ENCODE results near the gene PAPOLA. TPM values are rescaled to one million over a fixed set of nuclear protein-coding genes. Genes with fewer than 3 reads are reported as not detected.
"Not testable (repeated sequence)": the region's sequence is repeated elsewhere in the genome, so short reads cannot be mapped to it uniquely, and the experiment has no call there.

Gene PAPOLA
- total RNA-seq, result 100 to 1,000 TPM; 167 to 216 TPM

DNA sequence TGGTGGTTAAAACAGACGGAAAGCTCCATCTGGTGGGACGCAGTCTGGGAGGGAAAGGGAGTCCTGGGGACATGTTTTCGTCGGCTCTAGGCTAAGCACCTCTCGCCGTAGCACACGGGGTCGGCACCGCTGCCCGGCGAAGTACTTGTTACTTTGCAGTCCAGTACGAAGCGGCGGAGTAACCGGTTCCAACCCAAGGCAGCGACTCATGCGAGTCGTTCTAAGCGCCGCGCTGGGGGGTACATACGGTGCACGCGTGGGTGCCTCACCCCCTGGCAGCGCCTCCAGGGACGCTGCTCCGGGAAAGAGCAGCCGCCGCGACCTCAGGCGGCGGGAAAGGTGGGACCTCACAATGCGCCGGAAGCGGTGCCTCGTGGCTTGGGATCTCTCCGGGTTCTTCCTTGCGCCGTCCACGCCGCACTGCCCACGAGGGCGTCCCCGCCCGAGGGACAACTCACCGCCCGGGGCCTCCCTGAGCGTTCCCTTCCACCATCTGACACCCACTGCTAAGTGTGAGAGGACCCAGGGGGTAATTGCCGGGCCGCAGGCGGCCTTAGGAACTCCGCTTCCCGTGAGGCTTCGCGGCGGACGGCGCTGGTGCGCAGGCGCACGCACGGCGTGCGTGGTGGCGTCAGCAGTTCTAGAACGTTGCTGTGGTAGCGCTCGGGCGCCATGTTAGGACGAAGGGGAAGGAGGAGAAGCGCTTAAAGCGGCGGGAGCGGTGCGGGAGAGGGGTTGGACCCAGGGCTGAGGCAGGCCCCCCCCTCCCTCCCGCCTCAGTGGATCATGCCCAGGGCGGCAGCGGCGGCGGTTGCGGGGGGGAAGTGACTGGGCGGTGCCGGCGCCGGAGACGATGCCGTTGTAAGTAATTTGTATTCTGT lies at the start of gene PAPOLA:
PAPOLA (plus strand) TSS at position 643 of the 881 bp plus-strand sequence; CDS start at position 854, 211 bp downstream.
- ATAC-seq, result peak; percentile 97
- peaks cover 9 to 22% of the 10 kb centered on the region in 2 donors for H3K27me3 Mint-ChIP-seq
- H3K27ac Mint-ChIP-seq, result peak within 1 kb of the TSS; percentile 94
- peak within 1 kb of the TSS; percentile 95 for H3K4me3 Mint-ChIP-seq
- peaks cover 10% of the 10 kb centered on the region for H3K36me3 Mint-ChIP-seq
- H3K4me1 Mint-ChIP-seq (ENCODE audit: low read depth in 2 of 2), result peaks cover 39 to 40% of the 10 kb centered on the region in 2 donors
- peak; percentile 95 for DNase-seq (ENCODE audit: low spot score)
- no peaks in the 10 kb centered on the region for H3K9me3 Mint-ChIP-seq

DNA sequence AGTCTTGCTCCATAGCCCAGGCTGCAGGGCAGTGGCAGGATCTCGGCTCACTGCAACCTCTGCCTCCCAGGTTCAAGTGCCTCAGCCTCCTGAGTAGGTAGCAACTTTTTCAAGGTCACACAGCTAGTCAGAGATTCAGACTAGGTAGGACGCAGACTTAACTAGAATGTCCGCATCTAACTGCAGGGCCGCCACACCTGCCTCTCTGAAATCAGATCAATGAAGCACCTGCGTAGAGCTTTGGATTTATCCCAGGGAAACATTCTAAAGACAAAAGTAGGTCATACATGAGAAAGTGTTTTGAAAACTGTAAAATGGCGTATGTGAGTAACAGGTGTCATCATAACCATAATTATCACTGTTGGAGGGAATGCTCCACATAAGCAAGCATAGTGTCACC lies 49.5 kb upstream of the PAPOLA start:
- Mint-ChIP-seq H3K36me3 (no peaks in the 10 kb centered on the region), H3K27ac (no peak overlapping the region), H3K4me1 (ENCODE audit: low read depth in 2 of 2) (no peaks in the 10 kb centered on the region), H3K9me3 (no peaks in the 10 kb centered on the region), H3K4me3 (no peak overlapping the region), H3K27me3 (peaks cover 4 to 14% of the 10 kb centered on the region in 2 donors)
- DNase-seq (ENCODE audit: low spot score) (no peak), ATAC-seq (no peak)

DNA sequence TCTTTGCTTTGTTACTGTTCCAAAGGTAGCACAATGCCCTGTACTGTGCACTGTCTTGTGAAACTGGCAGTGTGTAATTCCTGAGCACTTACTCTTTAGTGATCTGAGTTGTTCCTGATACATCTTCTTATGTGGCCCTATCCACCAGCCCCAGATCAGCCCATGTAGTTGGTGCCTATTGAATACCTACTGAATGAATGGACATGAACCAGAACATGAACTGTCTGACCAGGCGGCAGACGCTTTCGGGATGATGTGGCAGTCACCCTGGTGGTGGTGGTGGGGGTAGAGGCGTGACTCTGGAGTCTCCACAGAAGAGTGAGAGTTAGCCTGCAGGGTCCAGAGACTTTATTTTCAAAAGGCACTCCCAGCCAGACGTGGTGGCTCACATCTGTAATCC lies 46.6 kb upstream of the PAPOLA start:
- Mint-ChIP-seq H3K27me3 (peaks cover 12 to 19% of the 10 kb centered on the region in 2 donors), H3K27ac (no peak overlapping the region), H3K9me3 (no peaks in the 10 kb centered on the region), H3K36me3 (no peaks in the 10 kb centered on the region), H3K4me1 (ENCODE audit: low read depth in 2 of 2) (no peaks in the 10 kb centered on the region), H3K4me3 (no peak overlapping the region)
- no peak for DNase-seq (ENCODE audit: low spot score)
- peak; percentile 45 to 46 for ATAC-seq

DNA sequence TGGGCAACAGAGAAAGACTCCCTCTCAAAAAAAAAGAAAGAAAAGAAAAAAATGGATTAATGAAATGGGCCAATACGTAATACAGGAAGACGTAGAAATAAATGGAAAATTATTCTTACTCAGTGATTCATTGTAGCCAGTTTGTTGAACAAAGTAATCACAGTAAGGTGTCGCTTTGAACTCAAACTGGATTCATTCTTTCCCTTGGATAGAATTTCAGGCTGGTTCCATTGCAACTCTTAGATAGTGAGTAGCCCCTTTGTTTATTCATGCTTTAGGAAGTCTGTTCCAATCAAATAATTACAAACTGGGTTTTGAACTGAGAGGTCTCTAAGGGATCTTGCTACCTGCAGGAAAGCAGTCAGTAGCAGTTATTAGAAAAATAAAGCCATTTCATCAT lies 42.3 kb upstream of the PAPOLA start:
- ATAC-seq, result no peak
- Mint-ChIP-seq H3K27me3 (peaks cover 13% of the 10 kb centered on the region in 2 donors), H3K36me3 (no peaks in the 10 kb centered on the region), H3K27ac (no peak overlapping the region), H3K4me1 (ENCODE audit: low read depth in 2 of 2) (no peaks in the 10 kb centered on the region), H3K9me3 (no peaks in the 10 kb centered on the region), H3K4me3 (no peak overlapping the region)
- DNase-seq (ENCODE audit: low spot score), result no peak

DNA sequence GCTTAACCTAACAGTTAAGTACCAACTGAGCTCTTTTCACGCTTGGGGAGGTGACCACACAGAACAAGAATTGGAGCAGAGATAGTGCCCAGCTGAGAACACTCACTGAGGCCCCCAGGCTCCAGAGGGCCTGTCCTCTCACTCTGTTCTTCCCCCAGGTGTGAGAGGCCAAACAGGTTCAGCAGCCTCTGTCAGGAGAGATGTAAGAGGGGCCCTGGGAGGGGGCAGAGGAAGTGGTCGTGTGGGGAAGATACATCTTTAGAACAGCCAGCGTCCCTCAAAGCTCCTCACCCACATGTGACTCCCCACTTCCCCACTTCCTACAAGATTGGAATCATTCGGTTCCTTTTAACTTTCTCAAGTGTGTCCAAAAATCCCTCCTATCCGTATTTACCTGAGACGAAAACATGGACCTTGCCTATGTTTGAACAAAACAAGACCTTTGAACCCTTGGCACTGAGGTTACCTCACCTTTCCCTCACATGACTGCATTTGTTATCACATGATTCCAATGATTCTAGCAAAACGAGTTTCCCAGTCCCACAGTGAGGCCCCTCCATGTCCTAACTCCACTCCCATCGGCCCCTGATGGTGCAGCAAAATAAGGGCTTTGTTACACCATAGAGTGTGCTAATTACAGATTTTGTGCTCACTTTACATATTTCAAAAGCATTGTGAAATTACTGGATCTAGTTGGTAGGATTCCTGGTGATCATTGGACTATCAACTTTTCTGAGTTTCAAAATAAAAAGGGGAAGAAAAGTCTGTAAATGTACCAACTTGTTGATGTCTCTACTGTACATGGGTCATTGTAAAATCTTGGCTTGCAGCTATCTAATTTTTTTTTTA lies 40.0 kb upstream of the PAPOLA start:
- no peak overlapping the region for H3K4me3 Mint-ChIP-seq
- H3K27me3 Mint-ChIP-seq, result peaks cover 7 to 10% of the 10 kb centered on the region in 2 donors
- DNase-seq (ENCODE audit: low spot score) (no peak), ATAC-seq (no peak)
- no peaks in the 10 kb centered on the region for H3K36me3 Mint-ChIP-seq
- H3K27ac Mint-ChIP-seq, result no peak overlapping the region
- H3K4me1 Mint-ChIP-seq (ENCODE audit: low read depth in 2 of 2), result no peaks in the 10 kb centered on the region
- H3K9me3 Mint-ChIP-seq, result no peaks in the 10 kb centered on the region

DNA sequence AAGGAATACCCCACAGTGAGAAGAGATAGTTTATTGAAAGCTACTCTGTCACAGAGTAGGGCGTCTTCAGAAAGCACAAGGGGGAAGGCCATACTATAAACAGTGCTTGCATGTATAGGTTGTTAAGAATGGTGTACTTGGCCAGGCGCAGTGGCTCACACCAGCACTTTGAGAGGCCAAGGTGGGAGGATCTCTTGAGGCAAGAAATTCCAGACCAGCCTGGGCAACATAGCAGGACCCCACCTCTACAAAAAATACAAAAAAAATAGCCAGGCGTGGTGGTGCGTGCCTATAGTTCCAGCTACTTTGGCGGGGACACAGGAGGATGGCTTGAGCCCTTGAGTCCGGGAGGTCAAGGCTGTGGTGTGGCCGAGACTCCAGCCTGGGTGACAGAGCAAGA lies 38.0 kb upstream of the PAPOLA start:
- DNase-seq (ENCODE audit: low spot score), result no peak
- Mint-ChIP-seq H3K9me3 (no peaks in the 10 kb centered on the region), H3K36me3 (no peaks in the 10 kb centered on the region), H3K27ac (no peak overlapping the region), H3K4me3 (no peak overlapping the region), H3K27me3 (peaks cover 0 to 6% of the 10 kb centered on the region in 2 donors), H3K4me1 (ENCODE audit: low read depth in 2 of 2) (no peaks in the 10 kb centered on the region)
- no peak for ATAC-seq

DNA sequence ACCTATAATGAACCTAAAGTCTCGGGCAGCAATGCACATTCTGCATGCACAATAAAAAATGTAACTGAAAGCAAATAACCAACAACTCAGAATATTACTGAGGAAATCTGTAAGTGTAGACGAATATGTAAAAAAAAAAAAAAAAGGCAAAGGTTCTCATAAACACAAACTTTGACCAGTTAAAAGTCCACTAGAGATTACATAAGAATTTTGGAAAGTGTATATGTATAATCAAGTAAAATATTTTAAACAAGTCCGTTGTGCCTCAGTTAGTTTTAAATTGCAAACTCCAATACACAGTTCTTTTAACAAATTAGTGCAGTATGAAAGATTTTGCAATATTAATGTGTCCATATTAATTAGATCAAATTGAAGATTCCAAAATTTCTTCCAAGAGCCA lies 35.3 kb upstream of the PAPOLA start:
- no peak overlapping the region for H3K4me3 Mint-ChIP-seq
- DNase-seq (ENCODE audit: low spot score), result no peak
- no peaks in the 10 kb centered on the region for H3K4me1 Mint-ChIP-seq (ENCODE audit: low read depth in 2 of 2)
- H3K27me3 Mint-ChIP-seq, result peaks cover 2 to 3% of the 10 kb centered on the region in 2 donors
- no peaks in the 10 kb centered on the region for H3K36me3 Mint-ChIP-seq
- no peak overlapping the region for H3K27ac Mint-ChIP-seq
- H3K9me3 Mint-ChIP-seq, result no peaks in the 10 kb centered on the region
- no peak for ATAC-seq

DNA sequence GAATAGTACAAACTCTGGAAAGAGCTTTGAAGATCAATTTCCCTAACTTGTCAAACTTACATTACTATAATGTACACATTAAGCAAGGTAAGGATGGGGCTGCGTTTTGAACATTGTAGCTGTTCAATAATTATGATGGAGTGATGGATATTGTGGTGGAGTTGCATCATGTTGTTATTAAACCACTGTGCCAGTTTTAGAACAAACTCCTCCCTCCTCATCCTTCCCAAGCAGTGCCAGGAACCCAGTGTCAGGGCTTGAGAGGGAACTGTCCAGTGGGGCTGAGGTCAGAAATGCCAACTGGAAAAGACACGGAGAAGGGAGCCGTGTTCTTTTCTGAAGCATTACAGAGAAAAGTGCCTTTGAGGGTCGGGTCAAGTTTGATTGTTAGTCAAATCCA lies 31.9 kb upstream of the PAPOLA start:
- no peak for DNase-seq (ENCODE audit: low spot score)
- H3K9me3 Mint-ChIP-seq, result no peaks in the 10 kb centered on the region
- H3K27ac Mint-ChIP-seq, result no peak overlapping the region
- no peaks in the 10 kb centered on the region for H3K36me3 Mint-ChIP-seq
- H3K4me1 Mint-ChIP-seq (ENCODE audit: low read depth in 2 of 2), result no peaks in the 10 kb centered on the region
- H3K27me3 Mint-ChIP-seq, result peaks cover 12 to 18% of the 10 kb centered on the region in 2 donors
- no peak overlapping the region for H3K4me3 Mint-ChIP-seq
- ATAC-seq, result no peak

DNA sequence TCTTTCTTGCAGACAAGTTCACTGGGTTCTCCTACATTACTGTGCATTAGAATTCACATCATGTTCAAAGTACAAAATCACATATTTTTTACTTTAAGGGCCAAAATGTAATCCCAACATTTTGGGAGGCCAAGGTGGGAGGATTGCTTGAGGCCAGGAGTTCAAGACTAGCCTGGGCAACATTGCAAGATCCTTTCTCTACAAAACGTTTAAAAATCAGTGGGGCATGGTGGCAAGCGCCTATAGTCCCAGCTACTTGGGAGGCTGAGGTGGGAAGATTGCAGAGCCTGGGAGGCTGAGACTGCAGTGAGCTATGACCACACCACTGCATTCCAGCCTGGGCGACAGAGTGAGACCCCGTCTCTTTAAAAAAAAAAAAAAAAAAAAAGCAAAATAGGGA lies 31.2 kb upstream of the PAPOLA start:
- H3K36me3 Mint-ChIP-seq; ATAC-seq; H3K9me3 Mint-ChIP-seq; H3K4me3 Mint-ChIP-seq; H3K27ac Mint-ChIP-seq; H3K4me1 Mint-ChIP-seq (ENCODE audit: low read depth in 2 of 2); DNase-seq (ENCODE audit: low spot score): not testable (repeated sequence)
- H3K27me3 Mint-ChIP-seq, result peaks cover 13 to 18% of the 10 kb centered on the region in 2 donors

DNA sequence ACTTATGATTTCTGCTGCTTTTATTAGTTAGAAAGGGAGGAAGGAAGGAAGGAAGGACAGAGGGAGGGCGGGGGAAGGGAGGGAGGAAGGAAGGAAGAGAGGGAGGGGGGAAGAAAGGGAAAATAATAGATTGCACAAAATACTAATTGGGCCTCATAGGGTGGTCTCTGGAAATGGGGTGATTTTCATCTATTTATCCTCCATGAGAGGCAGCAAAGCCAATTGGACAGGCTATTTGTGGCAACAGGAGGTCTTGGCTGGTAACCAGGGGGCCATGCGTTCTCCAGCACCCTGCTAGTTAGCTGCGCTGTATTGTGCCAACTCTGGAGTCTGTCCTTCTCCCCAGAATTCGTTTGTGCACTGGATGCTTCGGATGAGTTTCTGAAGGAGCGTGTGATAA lies 24.1 kb upstream of the PAPOLA start:
- Mint-ChIP-seq H3K27ac (no peak overlapping the region), H3K36me3 (no peaks in the 10 kb centered on the region), H3K9me3 (no peaks in the 10 kb centered on the region), H3K4me3 (no peak overlapping the region), H3K27me3 (peaks cover 13% of the 10 kb centered on the region in 2 donors), H3K4me1 (ENCODE audit: low read depth in 2 of 2) (no peaks in the 10 kb centered on the region)
- DNase-seq (ENCODE audit: low spot score), result no peak
- ATAC-seq, result no peak

DNA sequence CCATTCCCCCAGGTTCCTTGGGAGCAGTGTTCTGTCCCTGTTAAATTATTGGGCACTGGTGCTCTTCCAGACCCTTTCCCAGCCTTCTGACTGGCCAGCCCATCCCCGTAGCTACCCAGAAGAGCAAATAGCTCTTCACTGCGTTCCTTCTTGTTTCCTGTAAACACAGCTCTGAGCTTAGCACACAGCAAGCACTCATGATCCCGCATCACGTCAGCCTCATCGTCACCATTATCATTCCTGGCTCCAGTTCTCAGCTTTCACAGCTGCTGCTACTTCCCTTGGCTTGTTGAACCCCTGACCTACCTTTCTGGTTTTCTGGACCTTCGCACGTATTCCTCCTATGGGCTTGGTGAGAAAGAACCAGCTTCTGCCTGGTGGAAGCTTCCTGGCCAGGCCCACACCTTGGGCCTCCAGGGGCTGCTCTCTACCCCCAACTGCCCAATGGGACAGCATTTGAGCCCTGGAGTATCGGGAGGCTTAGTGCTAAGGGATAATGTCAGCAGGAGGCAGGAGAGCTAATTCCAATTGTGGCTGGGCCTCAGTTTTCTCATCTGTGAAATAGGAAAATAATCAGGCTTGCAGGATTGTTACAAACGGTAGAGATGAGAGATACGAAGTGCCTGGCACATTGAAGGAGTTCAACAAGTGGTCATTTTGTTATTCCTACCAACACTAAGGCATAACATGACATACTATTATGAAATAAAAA lies 22.6 kb upstream of the PAPOLA start:
- ATAC-seq, result no peak

DNA sequence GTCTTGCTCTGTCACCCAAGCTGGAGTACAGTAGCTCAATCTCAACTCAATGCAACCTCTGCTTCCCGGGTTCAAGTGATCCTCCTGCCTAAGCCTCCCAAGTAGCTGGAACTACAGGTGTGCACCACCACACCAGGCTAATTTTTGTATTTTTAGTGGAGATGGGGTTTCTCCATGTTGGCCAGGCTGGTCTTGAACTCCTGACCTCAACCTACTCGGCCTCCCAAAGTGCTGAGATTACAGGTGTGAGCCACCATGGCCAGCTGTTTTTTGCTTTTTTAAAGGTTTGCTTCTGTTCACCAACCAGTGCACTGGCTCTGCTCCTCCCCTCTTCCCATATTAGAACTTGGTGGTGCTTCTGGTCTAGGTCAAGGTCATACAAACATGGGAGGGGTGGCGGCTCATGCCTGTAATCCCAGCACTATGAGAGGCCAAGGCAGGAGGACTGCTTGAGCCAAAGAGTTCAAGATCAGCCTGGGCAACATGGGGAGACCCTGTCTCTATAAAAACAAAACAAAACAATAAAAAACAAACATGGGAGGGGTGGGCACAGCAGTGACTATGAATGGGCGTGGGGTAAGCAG lies 20.4 kb upstream of the PAPOLA start:
- no peaks in the 10 kb centered on the region for H3K4me1 Mint-ChIP-seq (ENCODE audit: low read depth in 2 of 2)
- H3K27me3 Mint-ChIP-seq, result peaks cover 12 to 22% of the 10 kb centered on the region in 2 donors
- H3K27ac Mint-ChIP-seq, result no peak overlapping the region
- no peak overlapping the region for H3K4me3 Mint-ChIP-seq
- H3K9me3 Mint-ChIP-seq, result no peaks in the 10 kb centered on the region
- no peaks in the 10 kb centered on the region for H3K36me3 Mint-ChIP-seq
- ATAC-seq (no peak), DNase-seq (ENCODE audit: low spot score) (no peak)

More for the DNA sequence above, 22.6 kb upstream of the PAPOLA start:
- peaks cover 15 to 16% of the 10 kb centered on the region in 2 donors for H3K27me3 Mint-ChIP-seq
- DNase-seq (ENCODE audit: low spot score), result no peak
- no peak overlapping the region for H3K27ac Mint-ChIP-seq
- H3K9me3 Mint-ChIP-seq, result no peaks in the 10 kb centered on the region
- H3K36me3 Mint-ChIP-seq, result no peaks in the 10 kb centered on the region
- H3K4me1 Mint-ChIP-seq (ENCODE audit: low read depth in 2 of 2), result no peaks in the 10 kb centered on the region
- no peak overlapping the region for H3K4me3 Mint-ChIP-seq

DNA sequence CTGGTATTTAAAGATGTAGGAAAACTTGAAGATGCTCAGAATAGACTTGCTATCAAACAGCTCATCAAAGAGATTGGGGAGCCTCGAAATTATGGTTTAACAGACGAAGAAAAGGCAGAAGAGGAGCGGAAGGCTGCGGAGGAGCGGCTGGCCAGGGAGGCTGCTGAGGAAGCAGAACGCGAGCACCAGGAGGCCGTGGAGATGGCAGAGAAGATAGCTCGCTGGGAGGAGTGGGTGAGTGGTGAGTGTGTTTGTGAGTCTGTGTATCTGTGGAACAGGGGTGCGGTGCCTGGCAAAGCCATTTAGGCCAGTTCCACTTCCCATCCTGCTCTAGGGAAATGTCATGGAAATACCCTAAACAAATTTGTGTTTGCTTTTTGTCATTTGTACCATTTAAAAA lies 19.2 kb upstream of the PAPOLA start:
- no peak for ATAC-seq
- Mint-ChIP-seq H3K9me3 (no peaks in the 10 kb centered on the region), H3K4me3 (no peak overlapping the region), H3K4me1 (ENCODE audit: low read depth in 2 of 2) (no peaks in the 10 kb centered on the region), H3K36me3 (no peaks in the 10 kb centered on the region), H3K27ac (no peak overlapping the region), H3K27me3 (peaks cover 12 to 22% of the 10 kb centered on the region in 2 donors)
- no peak for DNase-seq (ENCODE audit: low spot score)
